GM19238 (cell line): ENCODE results near the gene EML2.
"Not testable (repeated sequence)": the region's sequence is repeated elsewhere in the genome, so short reads cannot be mapped to it uniquely, and the experiment has no call there.

Experiments
- DNase-seq: peaks from one replicate; pipeline ENCODE4 v3.0.0; 2011; ENCODE audit warnings: low spot score; ENCODE audit not compliant: insufficient read length

Gene EML2, protein sequence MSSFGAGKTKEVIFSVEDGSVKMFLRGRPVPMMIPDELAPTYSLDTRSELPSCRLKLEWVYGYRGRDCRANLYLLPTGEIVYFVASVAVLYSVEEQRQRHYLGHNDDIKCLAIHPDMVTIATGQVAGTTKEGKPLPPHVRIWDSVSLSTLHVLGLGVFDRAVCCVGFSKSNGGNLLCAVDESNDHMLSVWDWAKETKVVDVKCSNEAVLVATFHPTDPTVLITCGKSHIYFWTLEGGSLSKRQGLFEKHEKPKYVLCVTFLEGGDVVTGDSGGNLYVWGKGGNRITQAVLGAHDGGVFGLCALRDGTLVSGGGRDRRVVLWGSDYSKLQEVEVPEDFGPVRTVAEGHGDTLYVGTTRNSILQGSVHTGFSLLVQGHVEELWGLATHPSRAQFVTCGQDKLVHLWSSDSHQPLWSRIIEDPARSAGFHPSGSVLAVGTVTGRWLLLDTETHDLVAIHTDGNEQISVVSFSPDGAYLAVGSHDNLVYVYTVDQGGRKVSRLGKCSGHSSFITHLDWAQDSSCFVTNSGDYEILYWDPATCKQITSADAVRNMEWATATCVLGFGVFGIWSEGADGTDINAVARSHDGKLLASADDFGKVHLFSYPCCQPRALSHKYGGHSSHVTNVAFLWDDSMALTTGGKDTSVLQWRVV

DNA sequence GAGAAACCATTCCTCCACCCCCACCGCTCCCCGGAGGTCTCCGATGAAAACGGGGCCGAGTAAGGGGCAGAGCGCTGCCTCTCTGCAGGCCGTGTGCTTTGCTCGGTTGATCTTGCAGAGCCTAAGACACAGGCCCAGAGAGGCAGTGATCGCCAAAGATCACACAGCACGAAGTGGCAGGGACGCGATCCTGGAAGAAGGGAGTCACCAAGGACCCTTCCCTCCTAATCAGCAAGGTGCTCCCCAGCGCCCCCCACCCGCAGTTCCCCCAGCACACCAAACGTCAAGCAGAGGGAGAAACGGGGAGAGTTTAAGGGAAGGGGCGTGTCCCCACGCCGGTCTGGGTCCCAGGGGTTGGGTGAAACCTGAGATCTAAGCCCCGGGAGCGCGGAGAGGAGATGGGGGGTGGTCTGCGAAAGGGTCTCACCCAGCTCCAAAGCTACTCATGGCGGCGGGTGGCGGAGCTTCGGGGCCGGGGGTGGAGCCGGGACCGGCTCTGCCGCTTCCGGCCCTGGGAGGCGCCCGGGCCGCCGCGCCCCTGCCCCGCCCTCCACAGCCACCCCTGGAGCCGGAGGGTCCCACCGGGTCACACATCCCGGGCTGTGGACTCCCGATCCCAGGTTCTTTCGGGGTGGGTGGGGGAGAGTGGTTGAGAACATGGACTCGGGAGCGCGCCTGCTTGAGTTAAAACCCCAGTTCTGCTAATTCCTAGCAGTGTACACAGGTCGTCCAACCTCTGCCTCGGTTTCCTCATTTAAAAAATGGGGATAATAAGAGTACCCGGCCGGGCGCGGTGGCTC is at the start of gene EML2:
TSS of gene EML2 (minus strand) at position 468 of the 800 bp plus-strand sequence. CDS start at position 447, 21 bp downstream.
- DNase-seq: peak; percentile 58

DNA sequence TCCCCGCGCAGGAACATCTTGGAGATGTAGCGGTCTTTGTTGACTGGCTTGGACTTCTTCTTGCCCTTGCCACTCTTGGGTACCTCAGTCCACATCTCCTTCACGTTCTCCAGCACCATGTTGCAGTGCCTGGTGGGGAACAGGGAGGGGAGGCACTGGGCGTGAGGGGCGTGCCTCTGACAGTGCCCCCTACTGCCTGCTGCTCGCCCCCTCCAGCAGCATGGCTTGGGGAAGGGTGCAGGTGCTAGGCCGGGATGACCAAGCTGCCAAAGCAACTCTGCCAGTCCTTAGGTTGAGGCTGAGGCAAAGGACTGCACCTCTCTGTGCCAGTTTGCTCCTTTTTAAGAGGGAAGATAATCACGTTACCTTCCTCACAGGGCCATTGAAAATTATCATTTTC is 48.4 kb upstream of the EML2 start:
- no peak for DNase-seq

- DNase-seq: not testable (repeated sequence)
Measured at GRCh38 chr19:45685045-45685444, 45.8 kb upstream of the EML2 start.

GRCh38 chr19:45682908-45683307 is 43.7 kb upstream of the EML2 start:
- no peak for DNase-seq

DNA sequence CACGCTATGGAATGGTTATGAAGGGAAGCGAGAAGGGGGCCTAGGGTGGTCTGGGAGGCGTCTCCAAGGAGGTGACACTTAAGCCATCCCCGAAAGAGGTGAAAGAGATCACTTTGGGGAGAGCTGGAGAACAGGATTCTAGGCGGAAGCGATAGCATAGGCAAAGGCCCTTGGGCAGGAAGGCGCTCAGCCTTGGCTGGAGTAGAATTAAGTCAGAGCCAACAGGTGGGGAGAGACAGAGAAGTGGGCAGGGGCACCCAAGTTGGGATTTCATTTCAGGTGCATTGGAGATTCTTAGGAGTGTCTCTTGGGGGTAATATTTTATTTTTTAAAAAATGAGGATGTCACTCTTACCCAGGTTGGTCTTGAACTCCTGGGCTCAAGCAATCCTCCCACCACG is 42.9 kb upstream of the EML2 start:
- no peak for DNase-seq

DNA sequence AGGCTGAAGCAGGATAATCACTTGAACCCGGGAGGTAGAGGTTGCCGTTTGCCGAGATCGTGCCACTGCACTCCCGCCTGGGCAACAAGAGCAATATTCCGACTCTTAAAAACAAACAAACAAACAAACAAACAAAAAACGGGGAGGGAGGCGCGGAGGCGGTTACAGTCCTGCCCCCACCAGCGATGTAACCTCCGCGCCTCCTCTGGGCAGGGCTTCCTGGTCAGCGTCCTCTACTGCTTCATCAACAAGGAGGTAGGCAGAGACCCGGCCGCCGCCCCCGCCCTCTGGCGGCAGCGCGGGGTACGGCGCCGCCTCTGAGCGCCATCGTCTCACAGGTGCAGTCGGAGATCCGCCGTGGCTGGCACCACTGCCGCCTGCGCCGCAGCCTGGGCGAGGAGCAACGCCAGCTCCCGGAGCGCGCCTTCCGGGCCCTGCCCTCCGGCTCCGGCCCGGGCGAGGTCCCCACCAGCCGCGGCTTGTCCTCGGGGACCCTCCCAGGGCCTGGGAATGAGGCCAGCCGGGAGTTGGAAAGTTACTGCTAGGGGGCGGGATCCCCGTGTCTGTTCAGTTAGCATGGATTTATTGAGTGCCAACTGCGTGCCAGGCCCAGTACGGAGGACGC is 42.3 kb upstream of the EML2 start:
- peak; percentile 69 for DNase-seq

GRCh38 chr19:45677351-45678230 is 38.4 kb upstream of the EML2 start:
- DNase-seq: peak; percentile 85

DNA sequence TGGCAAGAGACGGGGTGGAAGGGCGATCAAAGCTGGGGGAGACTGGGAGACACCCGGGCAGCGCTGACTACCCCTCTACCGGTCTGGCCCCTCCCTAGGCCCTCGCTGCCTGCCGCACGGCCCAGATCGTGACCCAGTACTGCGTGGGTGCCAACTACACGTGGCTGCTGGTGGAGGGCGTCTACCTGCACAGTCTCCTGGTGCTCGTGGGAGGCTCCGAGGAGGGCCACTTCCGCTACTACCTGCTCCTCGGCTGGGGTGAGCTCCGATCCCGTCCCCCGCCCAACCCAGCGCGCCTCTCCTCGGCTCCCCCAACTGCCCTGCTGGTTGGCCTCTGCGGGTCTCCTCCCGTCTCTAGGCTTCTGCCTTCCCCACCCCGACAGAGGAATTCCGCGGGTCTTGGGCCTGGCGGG is 37.7 kb upstream of the EML2 start:
- DNase-seq: peak; percentile 32

- DNase-seq: no peak
Measured at GRCh38 chr19:45674946-45675345, 35.7 kb upstream of the EML2 start.

DNA sequence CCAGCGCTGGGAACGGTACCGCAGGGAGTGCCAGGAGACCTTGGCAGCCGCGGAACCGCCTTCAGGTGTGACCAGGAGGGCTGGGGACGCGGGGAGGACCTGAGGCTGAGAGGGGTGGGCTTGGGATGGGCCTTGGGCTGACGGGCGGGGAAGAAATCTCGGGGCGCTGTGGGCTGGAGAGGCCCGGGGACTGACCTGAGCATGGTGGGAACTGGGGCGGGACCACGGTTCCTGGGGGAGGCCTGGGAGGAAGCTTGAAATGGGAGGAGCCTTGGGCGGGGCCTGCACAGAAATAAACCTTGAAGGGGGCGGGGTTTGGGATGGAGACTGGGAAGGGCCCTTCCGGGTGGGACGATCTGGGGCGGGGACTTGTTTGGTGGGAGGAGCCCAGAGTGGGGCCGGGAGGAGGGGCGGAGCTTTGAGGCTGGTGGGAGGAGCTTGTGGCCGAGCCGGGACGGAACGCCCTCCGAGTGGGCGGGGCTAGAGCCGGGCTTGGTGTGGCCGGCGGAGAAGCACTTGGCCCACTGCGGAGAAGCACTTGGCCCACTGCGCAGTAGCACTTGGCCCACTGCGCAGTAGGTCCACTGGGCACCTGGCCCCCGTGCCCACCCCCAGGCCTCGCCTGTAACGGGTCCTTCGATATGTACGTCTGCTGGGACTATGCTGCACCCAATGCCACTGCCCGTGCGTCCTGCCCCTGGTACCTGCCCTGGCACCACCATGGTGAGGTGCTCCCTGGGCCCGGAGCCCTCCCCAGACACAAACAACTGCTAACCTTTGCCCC is 31.7 kb upstream of the EML2 start:
- peak; percentile 87 for DNase-seq

DNA sequence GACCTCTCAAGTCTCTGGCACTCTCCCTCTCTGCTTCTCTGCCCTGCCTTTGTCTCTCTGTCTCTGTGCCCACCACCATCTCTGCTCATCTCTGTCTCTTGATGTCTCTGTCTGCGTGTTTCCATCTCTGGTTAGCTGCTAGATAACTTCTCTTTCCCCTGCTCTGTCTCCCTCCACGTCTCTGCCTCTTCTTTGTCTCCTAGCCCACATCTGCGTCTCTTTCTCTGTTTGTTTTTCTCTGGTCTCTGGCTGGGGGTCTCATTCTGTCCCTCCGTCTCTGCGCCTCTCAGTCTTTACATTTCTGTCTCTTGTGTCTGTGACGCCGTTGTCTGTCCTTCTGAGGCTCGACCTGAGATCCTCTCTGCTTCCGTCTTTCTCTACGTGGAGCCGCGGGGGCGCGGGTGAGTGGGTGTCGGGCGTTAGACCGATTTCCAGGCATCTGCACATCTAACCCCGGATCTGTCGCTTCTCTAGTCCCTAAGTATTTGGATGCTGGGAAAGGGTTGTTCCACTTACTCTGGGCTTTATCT is 29.2 kb upstream of the EML2 start:
- DNase-seq: peak; percentile 38

GRCh38 chr19:45667620-45668341 is 28.6 kb upstream of the EML2 start, which contains the start of gene GIPR:
Gene GIPR, plus strand, starts transcription at chr19:45668221. Its CDS starts 1,300 bp downstream, at chr19:45669521.
- peak; percentile 71 for DNase-seq

GRCh38 chr19:45664575-45664974 is 25.4 kb upstream of the EML2 start:
- DNase-seq: no peak

DNA sequence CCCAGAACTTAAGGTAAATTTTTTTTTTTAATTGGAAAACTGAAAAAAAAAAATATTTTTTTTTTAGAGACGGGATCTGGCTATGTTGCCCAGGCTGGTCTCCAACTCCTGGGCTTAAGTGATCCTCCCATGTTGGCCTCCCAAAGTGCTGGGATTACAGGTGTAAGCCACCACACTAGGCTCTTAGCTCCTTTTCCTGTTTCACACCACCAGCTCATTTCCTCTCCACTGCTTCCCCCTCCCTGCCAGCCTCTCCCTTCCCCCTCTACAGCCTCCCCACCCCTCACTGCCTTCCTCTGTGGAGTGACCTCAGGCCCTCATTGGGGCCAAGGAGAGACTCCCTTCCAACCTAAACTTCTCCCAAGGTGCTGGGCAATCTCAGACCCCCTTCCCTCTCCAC is 24.6 kb upstream of the EML2 start:
- no peak for DNase-seq

GRCh38 chr19:45660636-45661035 is 21.4 kb upstream of the EML2 start:
- no peak for DNase-seq

- no peak for DNase-seq
Measured at GRCh38 chr19:45659096-45659729, 20.0 kb upstream of the EML2 start.

DNA sequence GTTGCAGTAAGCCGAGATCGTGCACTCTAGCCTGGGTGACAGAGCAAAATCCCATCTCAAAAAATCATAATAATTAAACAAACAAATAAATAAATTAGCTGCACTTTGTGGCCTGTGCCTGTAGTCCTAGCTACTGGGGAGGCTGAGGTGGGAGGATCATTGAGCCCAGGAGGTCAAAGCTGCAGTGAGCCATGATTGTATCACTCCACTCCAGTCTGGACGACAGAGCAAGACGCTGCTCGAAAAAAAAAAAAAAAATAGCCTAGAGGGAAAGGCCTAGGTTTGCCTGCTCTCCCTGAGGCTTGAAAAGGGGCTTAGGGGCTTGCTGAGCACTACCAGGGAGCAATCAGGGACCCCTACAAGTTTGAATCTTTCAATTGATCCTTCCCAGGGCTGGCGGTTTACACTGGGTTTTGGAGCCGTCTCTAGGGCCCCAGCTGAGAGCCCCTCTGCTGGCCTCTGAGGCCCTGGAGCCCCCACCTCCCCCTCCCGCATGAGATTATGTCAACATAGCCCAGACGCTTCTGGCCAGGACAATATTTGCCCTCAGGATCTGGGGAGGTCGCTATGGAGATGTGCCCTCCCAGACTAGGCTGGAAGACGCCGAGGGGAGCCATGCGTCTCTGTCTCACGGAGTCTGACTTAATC is 18.4 kb upstream of the EML2 start:
- DNase-seq: no peak

- DNase-seq: no peak
Measured at GRCh38 chr19:45655073-45655472, 15.9 kb upstream of the EML2 start.
